ENCODE measurements around the gene MUCL3. TPM values are rescaled to one million over a fixed set of nuclear protein-coding genes. Genes with fewer than 3 reads are reported as not detected.
A peak's percentile ranks its signal among the peaks of the same experiment; 100 is the strongest.

Gene MUCL3
- total and polyA plus RNA-seq, 2 of the 8 experiments (the other 6 are each of a cell fraction or from before 2014, with no cell fraction given) = 0.15 to 0.37 TPM

GRCh38 chr6:30974490-30975252, 33.9 kb downstream of the MUCL3 start:
- Histone ChIP-seq H2AFZ (ENCODE audit: low read length) (no peak overlapping the region), H3K23ac (ENCODE audit: insufficient read length) (no peak overlapping the region), H2AK5ac (ENCODE audit: low read depth, low read length) (no peak overlapping the region), H3K23me2 (ENCODE audit: low read depth, low read length) (no peaks in the 10 kb centered on the region), H4K8ac (ENCODE audit: extremely low read depth, insufficient read depth, low read length) (no peak overlapping the region), H3K56ac (replicated peaks; ENCODE audit: insufficient read length, low read depth, low read length) (no peak overlapping the region), H3K79me1 (ENCODE audit: low read depth, low read length) (no peaks in the 10 kb centered on the region), H4K5ac (ENCODE audit: insufficient read length, low read depth, low read length) (no peak overlapping the region), H3K27ac (ENCODE audit: low read depth, low read length) (no peak overlapping the region), H3K18ac (ENCODE audit: extremely low read depth, low read length) (no peak overlapping the region), H2BK15ac (ENCODE audit: low read length) (no peak overlapping the region), H3K9ac (replicated peaks in 1 of 4; ENCODE audit: extremely low read depth in 1 of 4, low read depth in 3 of 4, low read length in 3 of 4) (no peak overlapping the region), H3K14ac (ENCODE audit: insufficient read length) (no peak overlapping the region), H2BK120ac (replicated peaks; ENCODE audit: low read depth, low read length) (no peak overlapping the region), H3K4me2 (ENCODE audit: insufficient read depth in 1 of 2, low read depth in 2 of 2, low read length in 2 of 2) (no peak overlapping the region), H2BK20ac (ENCODE audit: low read length) (no peak overlapping the region), H3K36me3 (ENCODE audit: control insufficient read depth in 2 of 4, insufficient read depth in 4 of 4, low read length in 3 of 4) (no peaks in the 10 kb centered on the region), H3K4ac (replicated peaks; ENCODE audit: insufficient read length, low read depth, low read length) (no peak overlapping the region), H3K9me3 (ENCODE audit: insufficient read depth in 2 of 2, low read depth in 1 of 2, low read length in 1 of 2) (no peaks in the 10 kb centered on the region), H3K79me2 (ENCODE audit: control insufficient read depth in 1 of 2, insufficient read depth in 2 of 2, low read length in 2 of 2) (no peaks in the 10 kb centered on the region), H3K4me3 (ENCODE audit: extremely low read depth in 1 of 4, insufficient read depth in 2 of 4, low read depth in 3 of 4, low read length in 4 of 4) (no peak overlapping the region), H4K91ac (replicated peaks; ENCODE audit: insufficient read length, low read length) (no peak overlapping the region), H3K27me3 (replicated peaks in 1 of 4; ENCODE audit: control insufficient read depth in 3 of 4, extremely low read depth in 1 of 4, insufficient read depth in 3 of 4, low read length in 3 of 4) (no peaks in the 10 kb centered on the region), H3K4me1 (replicated peaks in 1 of 4; ENCODE audit: control insufficient read depth in 3 of 4, insufficient read depth in 4 of 4, low read length in 3 of 4) (peaks cover 0 to 4% (median 0%) of the 10 kb centered on the region in 4 experiments; a peak in 1 of 7 replicates), H2BK12ac (ENCODE audit: low read depth, low read length) (no peak overlapping the region), H2BK5ac (ENCODE audit: low read depth, low read length) (no peak overlapping the region), H4K20me1 (replicated peaks in 1 of 2; ENCODE audit: control insufficient read depth in 1 of 2, insufficient read depth in 2 of 2, low read length in 2 of 2) (no peaks in the 10 kb centered on the region)
- WGBS, 2 experiments (ENCODE audit: extremely low coverage in 1 of 2, insufficient coverage in 1 of 2, insufficient read length in 1 of 2, insufficient replicate concordance in 2 of 2, low coverage in 1 of 2, low lambda C conversion rate in 2 of 2, missing lambda C conversion rate in 1 of 2) = 76% methylated on average over 4 of the region's 4 CpGs; no CpG with 5 or more reads in 1 of the 2 experiments
- DNase-seq (ENCODE audit: low read depth in 1 of 2, low spot score in 2 of 2) (no peak), FAIRE-seq (no peak)
- ChIA-PET CTCF (ENCODE audit: partially characterized antibody) (interaction anchor here (1.0 to 4.0 kb wide), 8 partner anchors 9 to 96 kb away, joined by 3 to 18 read pairs (median 3); no protein-coding TSS in a partner anchor), POLR2A (ENCODE audit: partially characterized antibody) (interaction anchor here (0.6 to 0.8 kb wide), 2 partner anchors 14 to 15 kb away, joined by 3 to 4 read pairs; no protein-coding TSS in a partner anchor)
- TF ChIP-seq, protein P1, sequence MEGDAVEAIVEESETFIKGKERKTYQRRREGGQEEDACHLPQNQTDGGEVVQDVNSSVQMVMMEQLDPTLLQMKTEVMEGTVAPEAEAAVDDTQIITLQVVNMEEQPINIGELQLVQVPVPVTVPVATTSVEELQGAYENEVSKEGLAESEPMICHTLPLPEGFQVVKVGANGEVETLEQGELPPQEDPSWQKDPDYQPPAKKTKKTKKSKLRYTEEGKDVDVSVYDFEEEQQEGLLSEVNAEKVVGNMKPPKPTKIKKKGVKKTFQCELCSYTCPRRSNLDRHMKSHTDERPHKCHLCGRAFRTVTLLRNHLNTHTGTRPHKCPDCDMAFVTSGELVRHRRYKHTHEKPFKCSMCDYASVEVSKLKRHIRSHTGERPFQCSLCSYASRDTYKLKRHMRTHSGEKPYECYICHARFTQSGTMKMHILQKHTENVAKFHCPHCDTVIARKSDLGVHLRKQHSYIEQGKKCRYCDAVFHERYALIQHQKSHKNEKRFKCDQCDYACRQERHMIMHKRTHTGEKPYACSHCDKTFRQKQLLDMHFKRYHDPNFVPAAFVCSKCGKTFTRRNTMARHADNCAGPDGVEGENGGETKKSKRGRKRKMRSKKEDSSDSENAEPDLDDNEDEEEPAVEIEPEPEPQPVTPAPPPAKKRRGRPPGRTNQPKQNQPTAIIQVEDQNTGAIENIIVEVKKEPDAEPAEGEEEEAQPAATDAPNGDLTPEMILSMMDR (IDR thresholded peaks at IDR 0.05; ENCODE audit: control extremely low read depth in 1 of 3, insufficient read depth in 1 of 3, low read depth in 1 of 3, low read length in 3 of 3) = peak; percentile 19 to 22 (median 19); a peak in 2 of 4 replicates
- TF ChIP-seq RBBP5 (IDR thresholded peaks at IDR 0.05; ENCODE audit: borderline replicate concordance, low read depth, low read length) (no peak), YY1 (IDR thresholded peaks at IDR 0.05; ENCODE audit: low read depth, low read length) (no peak), POU5F1 (IDR thresholded peaks at IDR 0.05; ENCODE audit: low read depth, low read length) (no peak)

All from H1 (cell line).